NCI-H69 (cell line): ENCODE results near the gene ALG1L2.
"Not testable (repeated sequence)": the region's sequence is repeated elsewhere in the genome, so short reads cannot be mapped to it uniquely, and the experiment has no call there.

Experiments used
- DNase-seq: peaks from one replicate; lab custom pipeline; 2025; lab: John Stamatoyannopoulos, UW

ALG1L2 gene

GRCh38 chr3:130125406-130125805, 43.8 kb downstream of the ALG1L2 start:
- DNase-seq = not testable (repeated sequence)

- DNase-seq = not testable (repeated sequence)
Measured at GRCh38 chr3:130136337-130136736, 54.7 kb downstream of the ALG1L2 start.

GRCh38 chr3:130137685-130138084, 56.1 kb downstream of the ALG1L2 start:
- DNase-seq = not testable (repeated sequence)

- not testable (repeated sequence) for DNase-seq
Measured at GRCh38 chr3:130138992-130139391, 57.4 kb downstream of the ALG1L2 start.

DNA sequence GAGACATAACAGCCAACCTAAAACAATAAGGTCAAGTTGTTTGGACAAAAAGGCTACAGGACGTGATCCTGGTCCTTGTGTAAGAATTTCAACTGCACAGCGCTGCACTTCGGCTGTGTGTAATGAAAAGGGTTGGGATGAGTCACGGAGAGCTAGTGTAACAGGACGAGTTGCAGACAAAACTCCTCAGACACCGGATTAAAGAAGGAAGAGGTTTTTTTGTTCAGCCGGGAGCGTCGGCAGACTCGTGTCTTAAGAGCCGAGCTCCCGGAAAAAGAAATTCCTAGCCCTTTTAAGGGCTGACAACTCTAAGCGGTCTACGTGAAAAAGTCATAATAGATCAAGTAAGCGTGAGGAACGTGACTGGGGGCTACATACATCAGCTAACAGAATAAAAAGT, 59.1 kb downstream of the ALG1L2 start:
- not testable (repeated sequence) for DNase-seq

- not testable (repeated sequence) for DNase-seq
Measured at GRCh38 chr3:130143648-130144327, 62.2 kb downstream of the ALG1L2 start.

DNA sequence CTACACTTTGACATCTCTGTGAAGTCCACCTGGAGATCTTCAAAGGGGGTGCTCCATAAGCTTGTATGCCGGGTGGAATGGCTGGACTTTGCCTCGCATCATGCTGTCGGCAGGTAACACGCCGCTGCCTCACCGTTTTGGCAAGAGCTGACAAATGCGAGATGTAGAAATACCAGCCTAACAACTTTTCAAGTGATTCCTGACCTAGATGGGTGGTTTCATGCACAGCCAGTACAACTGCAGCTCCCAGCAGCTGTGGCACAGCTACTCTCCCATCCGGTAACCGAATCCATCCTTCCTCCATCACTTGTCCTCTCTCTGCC, 62.7 kb downstream of the ALG1L2 start:
- not testable (repeated sequence) for DNase-seq

DNA sequence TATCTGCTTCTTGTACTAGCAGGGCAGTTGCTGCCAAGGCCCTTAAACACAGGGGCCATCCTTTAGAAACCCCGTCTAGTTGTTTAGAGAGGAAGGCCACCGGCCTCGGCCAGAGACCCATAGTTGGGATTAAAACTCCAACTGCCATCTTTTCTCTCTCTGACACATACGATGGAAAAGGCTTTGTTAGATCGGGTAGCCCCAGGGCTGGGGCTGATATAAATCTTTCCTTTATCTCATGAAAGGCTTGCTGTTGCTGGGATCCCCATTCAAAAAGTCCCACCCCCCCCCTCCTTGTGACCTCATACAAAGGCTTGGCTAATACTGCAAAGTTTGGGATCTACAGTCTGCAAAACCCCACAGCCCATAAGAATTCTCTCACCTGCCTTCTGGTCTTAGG, 63.8 kb downstream of the ALG1L2 start:
- not testable (repeated sequence) for DNase-seq

DNA sequence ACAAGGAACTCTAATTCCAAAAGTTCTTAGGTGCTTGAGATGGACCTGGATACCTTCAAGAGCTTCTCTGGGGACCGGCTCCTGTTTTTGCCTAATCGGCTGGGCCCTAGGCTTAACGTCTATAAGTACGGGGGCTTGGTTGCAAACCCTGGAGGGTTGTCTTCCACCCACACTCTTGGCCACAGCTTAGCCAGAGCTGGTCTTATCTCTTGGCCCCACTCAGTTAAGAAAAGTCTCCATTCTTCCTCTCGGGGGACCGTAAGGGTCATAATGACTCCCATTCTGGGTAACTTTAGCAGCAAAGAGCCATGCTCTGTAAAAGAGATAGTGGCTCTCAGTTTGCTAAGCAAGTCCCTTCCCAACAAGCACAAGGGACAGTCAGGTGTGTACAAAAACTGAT, 64.8 kb downstream of the ALG1L2 start:
- DNase-seq = not testable (repeated sequence)
